Measurements from ENCODE around the gene PEAR1. TPM values are rescaled to one million over a fixed set of nuclear protein-coding genes. Genes with fewer than 3 reads are reported as not detected.

Gene PEAR1, protein sequence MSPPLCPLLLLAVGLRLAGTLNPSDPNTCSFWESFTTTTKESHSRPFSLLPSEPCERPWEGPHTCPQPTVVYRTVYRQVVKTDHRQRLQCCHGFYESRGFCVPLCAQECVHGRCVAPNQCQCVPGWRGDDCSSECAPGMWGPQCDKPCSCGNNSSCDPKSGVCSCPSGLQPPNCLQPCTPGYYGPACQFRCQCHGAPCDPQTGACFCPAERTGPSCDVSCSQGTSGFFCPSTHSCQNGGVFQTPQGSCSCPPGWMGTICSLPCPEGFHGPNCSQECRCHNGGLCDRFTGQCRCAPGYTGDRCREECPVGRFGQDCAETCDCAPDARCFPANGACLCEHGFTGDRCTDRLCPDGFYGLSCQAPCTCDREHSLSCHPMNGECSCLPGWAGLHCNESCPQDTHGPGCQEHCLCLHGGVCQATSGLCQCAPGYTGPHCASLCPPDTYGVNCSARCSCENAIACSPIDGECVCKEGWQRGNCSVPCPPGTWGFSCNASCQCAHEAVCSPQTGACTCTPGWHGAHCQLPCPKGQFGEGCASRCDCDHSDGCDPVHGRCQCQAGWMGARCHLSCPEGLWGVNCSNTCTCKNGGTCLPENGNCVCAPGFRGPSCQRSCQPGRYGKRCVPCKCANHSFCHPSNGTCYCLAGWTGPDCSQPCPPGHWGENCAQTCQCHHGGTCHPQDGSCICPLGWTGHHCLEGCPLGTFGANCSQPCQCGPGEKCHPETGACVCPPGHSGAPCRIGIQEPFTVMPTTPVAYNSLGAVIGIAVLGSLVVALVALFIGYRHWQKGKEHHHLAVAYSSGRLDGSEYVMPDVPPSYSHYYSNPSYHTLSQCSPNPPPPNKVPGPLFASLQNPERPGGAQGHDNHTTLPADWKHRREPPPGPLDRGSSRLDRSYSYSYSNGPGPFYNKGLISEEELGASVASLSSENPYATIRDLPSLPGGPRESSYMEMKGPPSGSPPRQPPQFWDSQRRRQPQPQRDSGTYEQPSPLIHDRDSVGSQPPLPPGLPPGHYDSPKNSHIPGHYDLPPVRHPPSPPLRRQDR
- total RNA-seq (2021; fragmentation: NEBNext Ultra II Directional; extraction: Animal tissue kit (Norgen Biotek cat#: 25700)) (0.71 and 0.82 TPM in 2 replicates), polyA plus RNA-seq (2011; rRNA removed) (0.63 and 0.77 TPM in 2 replicates), polyA minus RNA-seq (2011; rRNA and poly(A)+ RNA removed) (0.13 and 0.22 TPM in 2 replicates)
- 0.44 TPM for polyA plus RNA-seq (2011; cell fraction: cytosol; rRNA removed)
- polyA plus RNA-seq (2011; cell fraction: nucleus; rRNA removed), result 3.3 TPM
- 0.26 to 0.88 TPM (median 0.65 TPM) in 4 replicates for polyA plus RNA-seq (2012, experiment 1 of 2)
- 0.39 TPM for polyA plus RNA-seq (2012, experiment 2 of 2)
- polyA plus RNA-seq (2013, experiment 1 of 2), result 0.53 TPM
- 0.42 TPM for polyA plus RNA-seq (2013, experiment 2 of 2)
- 0.37 TPM for polyA minus RNA-seq (2011; cell fraction: cytosol; rRNA and poly(A)+ RNA removed)
- 1.5 TPM for polyA minus RNA-seq (2011; cell fraction: nucleus; rRNA and poly(A)+ RNA removed)
- long read RNA-seq, experiment 1, partial matches to known transcripts, result 0 of 1 reads
- long read RNA-seq, experiment 1, other reads (novel, unspliced or antisense), result 1 of 1 reads
- long read RNA-seq, experiment 2, result 0 reads

DNA sequence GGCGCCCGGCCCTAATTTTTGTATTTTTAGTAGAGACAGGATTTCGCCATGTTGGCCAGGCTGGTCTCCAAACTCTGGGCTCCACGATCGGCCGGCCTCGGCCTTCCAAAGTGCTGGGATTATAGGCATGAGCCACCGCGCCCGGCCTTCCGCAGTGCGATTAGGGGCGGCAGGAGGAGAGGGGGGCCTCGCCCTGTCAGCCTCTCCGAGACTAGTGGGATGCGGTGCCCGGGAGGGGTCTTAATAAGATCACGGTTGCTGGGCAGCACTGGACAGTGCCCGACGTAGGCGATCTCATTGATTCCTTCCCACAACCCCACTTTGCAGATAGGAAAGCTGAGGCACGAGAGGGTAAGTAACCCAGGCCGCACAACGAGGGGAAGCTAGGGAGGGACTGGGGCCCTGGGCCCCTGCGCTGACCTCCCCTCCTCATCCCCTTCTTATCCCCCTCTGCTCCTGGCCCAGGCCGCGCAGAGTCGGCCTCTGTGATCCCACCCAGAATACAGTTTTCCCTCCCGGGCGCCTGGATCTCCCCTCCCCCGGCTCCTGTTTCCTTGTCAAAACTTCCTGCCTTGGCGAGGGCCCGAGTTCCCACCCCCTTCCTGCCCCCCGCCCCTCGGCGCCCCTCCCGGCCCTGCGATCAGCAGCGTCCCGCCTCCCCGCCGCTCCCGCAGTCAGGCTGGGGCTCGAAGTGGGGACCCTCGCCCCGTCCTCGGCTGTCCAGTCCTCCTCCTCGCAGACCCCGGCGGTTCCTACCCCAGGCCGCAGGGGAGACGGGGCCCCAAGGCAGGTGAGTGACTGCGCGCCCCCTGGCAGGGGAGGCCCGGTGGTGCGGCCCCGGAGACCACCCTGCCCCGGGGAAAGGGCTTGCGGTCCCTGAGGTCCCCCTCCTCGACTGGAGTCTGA, at the start of gene PEAR1:
TSS of gene PEAR1 (plus strand) at position 671 of the 906 bp plus-strand sequence. CDS start 10,209 bp downstream, outside the sequence.
- Histone ChIP-seq H3K4me2 (ENCODE audit: insufficient read depth in 1 of 2, low read depth in 2 of 2, low read length in 2 of 2) (peak within 1 kb of the TSS; percentile 37 to 76), H3K18ac (ENCODE audit: extremely low read depth, low read length) (0 out of 2 replicates have a peak within 1 kb of the TSS, but pooled peaks have one; percentile 65), H3K9ac (replicated peaks in 1 of 4; ENCODE audit: extremely low read depth in 1 of 4, low read depth in 3 of 4, low read length in 3 of 4) (no peak within 1 kb of the TSS), H2BK12ac (ENCODE audit: low read depth, low read length) (0 out of 2 replicates have a peak within 1 kb of the TSS, but pooled peaks have one; percentile 68), H3K56ac (replicated peaks; ENCODE audit: insufficient read length, low read depth, low read length) (no peak within 1 kb of the TSS), H2AK5ac (ENCODE audit: low read depth, low read length) (no peak within 1 kb of the TSS), H3K23ac (ENCODE audit: insufficient read length) (no peak within 1 kb of the TSS), H2BK120ac (replicated peaks; ENCODE audit: low read depth, low read length) (no peak within 1 kb of the TSS), H3K9me3 (ENCODE audit: insufficient read depth in 2 of 2, low read depth in 1 of 2, low read length in 1 of 2) (no peaks in the 10 kb centered on the region), H3K79me2 (ENCODE audit: control insufficient read depth in 1 of 2, insufficient read depth in 2 of 2, low read length in 2 of 2) (no peaks in the 10 kb centered on the region), H3K27me3 (replicated peaks in 1 of 4; ENCODE audit: control insufficient read depth in 3 of 4, extremely low read depth in 1 of 4, insufficient read depth in 3 of 4, low read length in 3 of 4) (peaks cover 8 to 52% (median 44%) of the 10 kb centered on the region in 4 experiments), H3K27ac (ENCODE audit: low read depth, low read length) (no peak within 1 kb of the TSS), H2BK5ac (ENCODE audit: low read depth, low read length) (no peak within 1 kb of the TSS), H4K91ac (replicated peaks; ENCODE audit: insufficient read length, low read length) (peak within 1 kb of the TSS; percentile 77), H2BK15ac (ENCODE audit: low read length) (no peak within 1 kb of the TSS), H4K20me1 (replicated peaks in 1 of 2; ENCODE audit: control insufficient read depth in 1 of 2, insufficient read depth in 2 of 2, low read length in 2 of 2) (no peaks in the 10 kb centered on the region), H2BK20ac (ENCODE audit: low read length) (no peak within 1 kb of the TSS), H3K36me3 (ENCODE audit: control insufficient read depth in 2 of 4, insufficient read depth in 4 of 4, low read length in 3 of 4) (no peaks in the 10 kb centered on the region), H4K5ac (ENCODE audit: insufficient read length, low read depth, low read length) (no peak within 1 kb of the TSS), H3K4ac (replicated peaks; ENCODE audit: insufficient read length, low read depth, low read length) (no peak within 1 kb of the TSS), H3K4me1 (replicated peaks in 1 of 4; ENCODE audit: control insufficient read depth in 3 of 4, insufficient read depth in 4 of 4, low read length in 3 of 4) (peaks cover 0 to 10% (median 5%) of the 10 kb centered on the region in 4 experiments; a peak in 4 of 7 replicates), H3K4me3 (ENCODE audit: extremely low read depth in 1 of 4, insufficient read depth in 2 of 4, low read depth in 3 of 4, low read length in 4 of 4) (peak within 1 kb of the TSS; percentile 7 to 55 (median 15); a peak in 7 of 8 replicates), H2AFZ (ENCODE audit: low read length) (no peak within 1 kb of the TSS), H3K14ac (ENCODE audit: insufficient read length) (no peak within 1 kb of the TSS), H3K23me2 (ENCODE audit: low read depth, low read length) (peaks cover 2% of the 10 kb centered on the region; the same call in 1 of the 2 replicates), H3K79me1 (ENCODE audit: low read depth, low read length) (no peaks in the 10 kb centered on the region), H4K8ac (ENCODE audit: extremely low read depth, insufficient read depth, low read length) (peak within 1 kb of the TSS; percentile 54)
- FAIRE-seq (no peak), DNase-seq (ENCODE audit: low read depth in 1 of 2, low spot score in 2 of 2) (peak in 1 of 2 experiments; percentile 78)
- 13% methylated on average over 42 of the region's 60 CpGs; no CpG with 5 or more reads in 1 of the 2 experiments for WGBS, 2 experiments (ENCODE audit: extremely low coverage in 1 of 2, insufficient coverage in 1 of 2, insufficient read length in 1 of 2, insufficient replicate concordance in 2 of 2, low coverage in 1 of 2, low lambda C conversion rate in 2 of 2, missing lambda C conversion rate in 1 of 2)
- CTCF ChIA-PET (ENCODE audit: partially characterized antibody), result interaction anchor here (0.5 to 31.4 kb wide), 24 partner anchors 8 to 1123 kb away, joined by 3 to 719 read pairs (median 8); partner anchors contain the start of genes INSRR, LRRC71 and NTRK1
- POLR2A ChIA-PET (ENCODE audit: partially characterized antibody), result interaction anchor here (1.5 to 2.3 kb wide), 2 partner anchors 34 kb away, joined by 6 to 7 read pairs; no protein-coding TSS in a partner anchor
- TF ChIP-seq KDM1A (IDR thresholded peaks at IDR 0.05; ENCODE audit: borderline replicate concordance, low read length) (peak; percentile 98), EZH2 (IDR thresholded peaks at IDR 0.05; ENCODE audit: low read depth, low read length, severe bottlenecking) (peak; percentile 38), NANOG (IDR thresholded peaks at IDR 0.05; ENCODE audit: insufficient read depth, low read depth, low read length, poor library complexity, severe bottlenecking) (no peak)
